HEK293T (cell line): ENCODE results near the gene COL4A5.

Experiments used
- CTCF ChIA-PET: fragments of 350-600 bp; formaldehyde crosslinking; extraction: SDS; loops from one replicate; lab custom pipeline; 2021; ENCODE audit warnings: antibody characterized with exemption, inconsistent platforms; lab: Yijun Ruan, JAX
- POLR2A ChIA-PET: fragments of 350-600 bp; formaldehyde crosslinking; extraction: SDS; loops from one replicate; lab custom pipeline; 2020; ENCODE audit warnings: antibody characterized with exemption, inconsistent platforms; lab: Yijun Ruan, JAX
- DNase-seq: peaks from one replicate; pipeline ENCODE4 v3.0.0; 2012; ENCODE audit warnings: mixed read lengths; ENCODE audit errors: extremely low spot score
- ARNT ChIP-seq: fragments of 450-650 bp; IDR thresholded peaks from 2 replicates; pipeline ENCODE4 v1.6.1; 2017; ENCODE audit warnings: mild to moderate bottlenecking
- BHLHE40 ChIP-seq: fragments of 450-650 bp; IDR thresholded peaks from 2 replicates; pipeline ENCODE4 v1.6.1; 2016; ENCODE audit warnings: mild to moderate bottlenecking, moderate library complexity, borderline replicate concordance
- CTBP1 ChIP-seq: fragments of 450-650 bp; IDR thresholded peaks from 2 replicates; pipeline ENCODE4 v1.6.1; 2016; ENCODE audit warnings: borderline replicate concordance
- ELF4 ChIP-seq: fragments of 450-650 bp; IDR thresholded peaks from 2 replicates; pipeline ENCODE4 v1.6.1; 2017; ENCODE audit warnings: antibody characterized with exemption
- FOXA1 ChIP-seq: fragments of 450-650 bp; IDR thresholded peaks from 2 replicates; pipeline ENCODE4 v1.6.1; 2016; ENCODE audit warnings: mild to moderate bottlenecking
- FOXK2 ChIP-seq: fragments of 450-650 bp; IDR thresholded peaks from 2 replicates; pipeline ENCODE4 v1.6.1; 2016; ENCODE audit warnings: mild to moderate bottlenecking
- FOXM1 ChIP-seq: fragments of 450-650 bp; IDR thresholded peaks from 2 replicates; pipeline ENCODE4 v1.6.1; 2017; ENCODE audit warnings: mild to moderate bottlenecking, borderline replicate concordance
- HDGF ChIP-seq: fragments of 450-650 bp; IDR thresholded peaks from 2 replicates; pipeline ENCODE4 v1.6.1; 2017; ENCODE audit warnings: antibody characterized with exemption, borderline replicate concordance
- L3MBTL2 ChIP-seq: fragments of 450-650 bp; conservative IDR thresholded peaks from 2 replicates; pipeline ENCODE4 v1.6.1; 2016; ENCODE audit warnings: mild to moderate bottlenecking
- LEF1 ChIP-seq: fragments of 450-650 bp; IDR thresholded peaks from 2 replicates; pipeline ENCODE4 v1.6.1; 2017; ENCODE audit warnings: mild to moderate bottlenecking, borderline replicate concordance
- NFRKB ChIP-seq: fragments of 450-650 bp; IDR thresholded peaks from 2 replicates; pipeline ENCODE4 v1.6.1; 2016; ENCODE audit warnings: mild to moderate bottlenecking, moderate library complexity
- PKNOX1 ChIP-seq: fragments of 450-650 bp; IDR thresholded peaks from 2 replicates; pipeline ENCODE4 v1.6.1; 2016
- SP1 ChIP-seq: fragments of 450-650 bp; IDR thresholded peaks from 2 replicates; pipeline ENCODE4 v1.6.1; 2017
- SUZ12 ChIP-seq: fragments of 450-650 bp; IDR thresholded peaks from 2 replicates; pipeline ENCODE4 v1.6.1; 2016; ENCODE audit warnings: mild to moderate bottlenecking
- TARDBP ChIP-seq: fragments of 450-650 bp; IDR thresholded peaks from 2 replicates; pipeline ENCODE4 v1.6.1; 2016
- ZNF384 ChIP-seq: fragments of 450-650 bp; IDR thresholded peaks from 2 replicates; pipeline ENCODE4 v1.6.1; 2016

COL4A5 gene

GRCh38 chrX:108701633-108702032 is 262.0 kb downstream of the COL4A5 start:
- TF ChIP-seq ELF4 (no peak), L3MBTL2 (no peak), HDGF (no peak), FOXA1 (no peak), FOXK2 (no peak), NFRKB (no peak), SP1 (no peak), PKNOX1 (no peak), SUZ12 (no peak), ARNT (no peak), BHLHE40 (no peak)
- ChIA-PET CTCF (no interaction called here), POLR2A (no interaction called here)
- DNase-seq, result no peak

DNA sequence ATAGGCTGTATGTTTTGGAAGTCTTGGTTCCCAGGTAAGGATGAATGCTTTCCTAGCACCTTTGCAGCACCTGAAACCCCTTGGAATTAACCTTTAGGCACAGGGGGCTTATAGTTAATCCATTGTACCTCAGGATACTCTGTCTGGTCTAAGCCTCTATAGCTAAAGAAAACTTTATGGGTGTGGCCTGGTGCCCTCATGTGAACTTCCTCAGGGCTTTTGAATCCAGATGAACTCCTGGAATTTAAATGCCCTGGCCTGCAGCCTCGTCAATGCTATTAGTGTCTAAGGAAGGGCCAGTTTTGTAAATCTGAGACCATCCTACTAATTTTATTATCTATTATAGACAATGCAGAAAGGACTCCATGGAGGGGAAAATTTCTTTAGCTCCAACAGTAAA is 262.9 kb downstream of the COL4A5 start:
- CTCF ChIA-PET, result no interaction called here
- TF ChIP-seq BHLHE40 (no peak), ARNT (no peak)
- no peak for DNase-seq
- POLR2A ChIA-PET, result no interaction called here

- DNase-seq, result no peak
- CTCF ChIA-PET, result no interaction called here
- POLR2A ChIA-PET, result no interaction called here
- TF ChIP-seq ARNT, result no peak
- no peak for TF ChIP-seq TARDBP
- TF ChIP-seq SUZ12, result no peak
- no peak for TF ChIP-seq CTBP1
- TF ChIP-seq FOXK2, result no peak
- no peak for TF ChIP-seq PKNOX1
- TF ChIP-seq LEF1, result no peak
- TF ChIP-seq HDGF, result no peak
These were observed 265.2 kb downstream of the COL4A5 start for GRCh38 chrX:108704839-108705238.

GRCh38 chrX:108712886-108713285 is 273.2 kb downstream of the COL4A5 start:
- no peak for TF ChIP-seq CTBP1
- TF ChIP-seq ELF4, result no peak
- TF ChIP-seq L3MBTL2, result no peak
- TF ChIP-seq PKNOX1, result no peak
- no peak for TF ChIP-seq FOXM1
- no peak for TF ChIP-seq ZNF384
- TF ChIP-seq SP1, result no peak
- no peak for TF ChIP-seq LEF1
- no peak for TF ChIP-seq BHLHE40
- ChIA-PET CTCF (no interaction called here), POLR2A (no interaction called here)
- DNase-seq, result no peak

DNA sequence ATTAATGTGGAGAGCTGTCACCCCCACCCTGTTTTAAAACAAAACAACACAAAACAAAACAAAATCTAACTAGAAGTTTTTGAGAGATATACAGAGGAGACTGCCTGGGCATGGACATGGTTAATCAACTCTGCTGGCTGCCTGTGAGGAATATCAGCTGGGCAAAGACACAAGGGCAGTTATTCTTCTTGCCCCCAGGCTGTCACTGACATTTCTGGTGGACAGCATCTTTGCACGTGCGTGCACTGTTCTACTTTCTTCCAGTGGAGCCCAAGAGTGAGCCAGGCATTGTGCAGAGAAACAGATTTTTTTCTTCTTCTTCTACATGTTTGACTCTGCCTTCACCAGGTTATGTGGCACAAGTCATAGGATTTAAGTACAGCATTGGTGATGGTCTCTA is 282.9 kb downstream of the COL4A5 start:
- ChIA-PET CTCF (no interaction called here), POLR2A (no interaction called here)
- TF ChIP-seq ARNT (no peak), NFRKB (no peak), LEF1 (no peak), BHLHE40 (no peak), TARDBP (no peak), CTBP1 (no peak), SP1 (no peak), ELF4 (no peak), SUZ12 (no peak), FOXA1 (no peak), HDGF (no peak)
- DNase-seq, result no peak

DNA sequence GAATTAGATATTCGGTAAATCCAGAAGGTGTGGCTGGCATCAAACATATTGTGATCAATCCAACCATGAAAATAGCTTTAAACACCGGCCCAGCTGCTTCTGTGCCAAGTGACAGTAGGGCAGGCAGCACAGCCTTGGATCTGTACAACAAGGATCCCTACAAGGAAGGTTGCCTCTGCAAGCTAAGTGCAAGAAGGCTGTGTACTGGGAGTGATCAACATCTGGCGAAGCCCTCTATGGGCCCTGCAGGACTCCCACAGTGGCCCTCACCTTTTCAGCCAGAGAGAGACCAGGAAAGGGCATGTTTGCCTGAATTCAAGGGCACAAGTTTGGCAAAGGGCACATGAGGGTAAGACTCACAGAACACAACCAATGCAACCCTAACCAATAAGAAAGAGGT is 287.1 kb downstream of the COL4A5 start:
- CTCF ChIA-PET, result interaction anchor here (2.0 kb wide), 1 partner anchor 9 kb away, joined by 7 read pairs; no protein-coding TSS in a partner anchor
- TF ChIP-seq FOXA1 (no peak), SUZ12 (no peak), SP1 (no peak), LEF1 (no peak), BHLHE40 (no peak), PKNOX1 (no peak), CTBP1 (no peak)
- no peak for DNase-seq
- POLR2A ChIA-PET, result interaction anchor here (2.2 kb wide), 1 partner anchor 9 kb away, joined by 10 read pairs; the partner anchor contains the start of gene IRS4

- no peak for DNase-seq
- ChIA-PET POLR2A (interaction anchor here (0.9 kb wide), 1 partner anchor 10 kb away, joined by 3 read pairs; no protein-coding TSS in a partner anchor), CTCF (no interaction called here)
- no peak for TF ChIP-seq TARDBP
- TF ChIP-seq ZNF384, result no peak
- TF ChIP-seq FOXM1, result no peak
- TF ChIP-seq LEF1, result no peak
These were observed 291.5 kb downstream of the COL4A5 start for GRCh38 chrX:108731153-108731552.
